Measurements from ENCODE around the gene TECRL. TPM values are rescaled to one million over a fixed set of nuclear protein-coding genes. Genes with fewer than 3 reads are reported as not detected.
A peak's percentile ranks its signal among the peaks of the same experiment; 100 is the strongest.

Gene TECRL
- total RNA-seq, 1 donor from 2014 or later, result not detected

DNA sequence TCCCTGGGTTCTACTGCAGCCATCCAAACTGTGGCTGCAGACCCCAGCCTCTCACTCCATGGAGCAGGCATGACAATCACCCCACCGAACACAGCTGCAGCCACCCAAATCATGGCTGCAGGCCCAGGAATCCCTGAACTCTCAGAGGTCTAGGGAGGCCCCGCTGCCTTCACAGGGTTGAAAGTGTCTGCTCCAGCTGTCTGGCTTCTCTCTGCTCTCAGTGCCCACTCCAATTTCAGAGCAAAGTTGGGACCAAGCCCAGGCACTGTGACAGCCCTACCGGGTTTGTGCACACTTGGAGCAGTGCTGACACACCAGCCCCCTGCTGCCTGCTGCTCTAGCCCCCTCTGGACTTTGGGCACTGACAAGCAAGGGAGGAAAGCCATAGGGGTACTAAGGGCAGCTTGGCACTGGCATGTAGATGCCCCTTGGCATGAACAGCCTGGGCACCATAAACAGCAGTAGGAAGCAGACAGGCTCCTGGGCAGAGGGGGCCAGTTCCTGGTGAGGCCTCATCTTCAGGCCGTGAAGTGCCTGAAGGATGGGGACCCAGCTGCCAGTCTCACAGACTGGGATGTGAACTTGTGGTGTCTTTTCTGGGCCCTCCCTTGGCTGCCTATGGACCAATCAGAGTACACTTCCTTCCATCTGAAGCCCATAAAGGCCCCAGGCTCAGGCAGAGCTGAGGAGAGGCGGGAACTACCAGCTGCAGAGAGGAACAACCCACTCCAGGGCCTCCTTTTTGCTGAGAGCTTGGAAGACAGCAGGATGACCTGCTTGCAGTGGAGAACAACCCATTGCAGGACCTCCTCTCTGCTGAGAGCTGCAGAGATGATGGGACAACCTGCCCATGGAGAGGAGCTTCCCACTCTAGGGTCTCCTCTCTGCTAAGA, 68.8 kb downstream of the TECRL start:
- Mint-ChIP-seq H3K9me3 (no peaks in the 10 kb centered on the region), H3K36me3 (no peaks in the 10 kb centered on the region), H3K27ac (no peak overlapping the region), H3K4me1 (no peaks in the 10 kb centered on the region), H3K4me3 (no peak overlapping the region), H3K27me3 (ENCODE audit: insufficient read depth, low read depth) (no peaks in the 10 kb centered on the region)
- no peak for DNase-seq (ENCODE audit: low spot score)
- H3K4me3 ChIP-seq, result no peak overlapping the region
- no peak overlapping the region for H3K4me2 ChIP-seq
- no peak overlapping the region for H3K27ac ChIP-seq
- no peaks in the 10 kb centered on the region for H4K20me1 ChIP-seq (ENCODE audit: low read depth)
- H3K79me2 ChIP-seq (ENCODE audit: low read depth), result no peaks in the 10 kb centered on the region
- no peak for TF ChIP-seq EZH2phosphoT487 (IDR thresholded peaks at IDR 0.05)
- TF ChIP-seq, protein P1, sequence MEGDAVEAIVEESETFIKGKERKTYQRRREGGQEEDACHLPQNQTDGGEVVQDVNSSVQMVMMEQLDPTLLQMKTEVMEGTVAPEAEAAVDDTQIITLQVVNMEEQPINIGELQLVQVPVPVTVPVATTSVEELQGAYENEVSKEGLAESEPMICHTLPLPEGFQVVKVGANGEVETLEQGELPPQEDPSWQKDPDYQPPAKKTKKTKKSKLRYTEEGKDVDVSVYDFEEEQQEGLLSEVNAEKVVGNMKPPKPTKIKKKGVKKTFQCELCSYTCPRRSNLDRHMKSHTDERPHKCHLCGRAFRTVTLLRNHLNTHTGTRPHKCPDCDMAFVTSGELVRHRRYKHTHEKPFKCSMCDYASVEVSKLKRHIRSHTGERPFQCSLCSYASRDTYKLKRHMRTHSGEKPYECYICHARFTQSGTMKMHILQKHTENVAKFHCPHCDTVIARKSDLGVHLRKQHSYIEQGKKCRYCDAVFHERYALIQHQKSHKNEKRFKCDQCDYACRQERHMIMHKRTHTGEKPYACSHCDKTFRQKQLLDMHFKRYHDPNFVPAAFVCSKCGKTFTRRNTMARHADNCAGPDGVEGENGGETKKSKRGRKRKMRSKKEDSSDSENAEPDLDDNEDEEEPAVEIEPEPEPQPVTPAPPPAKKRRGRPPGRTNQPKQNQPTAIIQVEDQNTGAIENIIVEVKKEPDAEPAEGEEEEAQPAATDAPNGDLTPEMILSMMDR (IDR thresholded peaks at IDR 0.05), result no peak
- TF ChIP-seq EZH2 (IDR thresholded peaks at IDR 0.05), result no peak
- no peak overlapping the region for H3K9ac ChIP-seq
- H3K27me3 ChIP-seq, result no peaks in the 10 kb centered on the region
- H3K9me3 ChIP-seq (ENCODE audit: low read depth), result no peaks in the 10 kb centered on the region
- no peaks in the 10 kb centered on the region for H3F3A ChIP-seq (ENCODE audit: low read depth)
- no peak overlapping the region for H2AFZ ChIP-seq (replicated peaks)
- no peaks in the 10 kb centered on the region for H3K36me3 ChIP-seq
- no peaks in the 10 kb centered on the region for H3K4me1 ChIP-seq

DNA sequence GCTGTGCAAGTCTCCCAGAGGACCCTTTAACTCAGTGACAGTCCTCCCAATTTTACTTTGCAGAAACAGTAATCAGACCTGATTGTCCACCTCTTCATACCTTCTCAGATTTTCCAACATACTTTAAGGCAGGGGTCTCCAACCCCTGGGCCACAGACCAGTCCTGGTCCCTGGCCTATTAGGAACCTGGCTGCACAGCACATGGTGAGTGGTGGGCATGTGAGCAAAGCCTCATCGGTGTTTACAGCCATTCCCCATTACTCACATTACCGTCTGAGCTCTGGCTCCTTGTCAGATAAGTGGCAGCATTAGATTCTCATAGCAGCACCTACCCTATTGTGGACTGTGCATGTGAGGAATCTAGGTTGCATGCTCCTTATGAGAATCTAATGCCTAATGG, 74.3 kb downstream of the TECRL start:
- Mint-ChIP-seq H3K4me1 (no peaks in the 10 kb centered on the region), H3K27ac (no peak overlapping the region), H3K9me3 (no peaks in the 10 kb centered on the region), H3K27me3 (ENCODE audit: insufficient read depth, low read depth) (no peaks in the 10 kb centered on the region), H3K36me3 (no peaks in the 10 kb centered on the region), H3K4me3 (no peak overlapping the region)
- H3K9ac ChIP-seq, result no peak overlapping the region
- no peak for DNase-seq (ENCODE audit: low spot score)
- TF ChIP-seq, protein P1 (IDR thresholded peaks at IDR 0.05), result no peak
- TF ChIP-seq EZH2 (IDR thresholded peaks at IDR 0.05) (no peak), EZH2phosphoT487 (IDR thresholded peaks at IDR 0.05) (no peak)
- no peak overlapping the region for H3K4me3 ChIP-seq
- H3K27ac ChIP-seq, result no peak overlapping the region
- no peaks in the 10 kb centered on the region for H4K20me1 ChIP-seq (ENCODE audit: low read depth)
- H3K9me3 ChIP-seq (ENCODE audit: low read depth), result no peaks in the 10 kb centered on the region
- H3K4me2 ChIP-seq, result no peak overlapping the region
- no peak overlapping the region for H2AFZ ChIP-seq (replicated peaks)
- H3K4me1 ChIP-seq, result no peaks in the 10 kb centered on the region
- no peaks in the 10 kb centered on the region for H3F3A ChIP-seq (ENCODE audit: low read depth)
- H3K79me2 ChIP-seq (ENCODE audit: low read depth), result no peaks in the 10 kb centered on the region
- H3K36me3 ChIP-seq, result no peaks in the 10 kb centered on the region
- H3K27me3 ChIP-seq, result no peaks in the 10 kb centered on the region

- DNase-seq (ENCODE audit: low spot score), result no peak
- Mint-ChIP-seq H3K4me3 (no peak overlapping the region), H3K27me3 (ENCODE audit: insufficient read depth, low read depth) (no peaks in the 10 kb centered on the region), H3K4me1 (no peaks in the 10 kb centered on the region), H3K27ac (no peak overlapping the region), H3K9me3 (no peaks in the 10 kb centered on the region), H3K36me3 (no peaks in the 10 kb centered on the region)
- no peak overlapping the region for H3K9ac ChIP-seq
- no peaks in the 10 kb centered on the region for H3F3A ChIP-seq (ENCODE audit: low read depth)
- no peaks in the 10 kb centered on the region for H3K79me2 ChIP-seq (ENCODE audit: low read depth)
- no peaks in the 10 kb centered on the region for H3K9me3 ChIP-seq (ENCODE audit: low read depth)
- no peaks in the 10 kb centered on the region for H4K20me1 ChIP-seq (ENCODE audit: low read depth)
- no peaks in the 10 kb centered on the region for H3K36me3 ChIP-seq
- H2AFZ ChIP-seq (replicated peaks), result no peak overlapping the region
- no peak overlapping the region for H3K27ac ChIP-seq
- no peaks in the 10 kb centered on the region for H3K27me3 ChIP-seq
- no peak overlapping the region for H3K4me2 ChIP-seq
- no peaks in the 10 kb centered on the region for H3K4me1 ChIP-seq
- H3K4me3 ChIP-seq, result no peak overlapping the region
- no peak for TF ChIP-seq EZH2phosphoT487 (IDR thresholded peaks at IDR 0.05)
- TF ChIP-seq, protein P1 (IDR thresholded peaks at IDR 0.05), result peak; percentile 36
These were observed 79.1 kb downstream of the TECRL start for GRCh38 chr4:64330143-64330542.

Measured in neural progenitor cell (in vitro differentiated cells).